GM12878 (cell line): ENCODE measurements around the gene ABCC4. TPM values are rescaled to one million over a fixed set of nuclear protein-coding genes. Genes with fewer than 3 reads are reported as not detected.

Experiments used
- ATAC-seq: fragments of 200-7000 bp; cut with Tn5 transposase; 3 replicates; pipeline ENCODE4 v1.9.1; 2020; ENCODE audit warnings: mild to moderate bottlenecking, moderate library complexity
- BruUV-seq: library from RNA; stranded (reverse); fragments of 400-500 nt; replicated peaks from 2 replicates; lab custom pipeline; 2021; lab: Mats Ljungman, UMichigan
- CTCF ChIA-PET: fragments of 300-600 bp; sonication (Branson Sonifier 250); formaldehyde crosslinking; extraction: SDS; loops from one replicate; lab custom pipeline; 2021; ENCODE audit warnings: inconsistent platforms; lab: Yijun Ruan, JAX
- POLR2A ChIA-PET: fragments of 350-600 bp; formaldehyde crosslinking; extraction: SDS; loops from one replicate; lab custom pipeline; 2021; ENCODE audit warnings: inconsistent platforms; lab: Charles Lee
- RAD21 ChIA-PET: fragments of 300-600 bp; sonication (Branson Sonifier 250); formaldehyde crosslinking; loops from one replicate; lab custom pipeline; 2023; ENCODE audit warnings: antibody characterized with exemption; ENCODE audit not compliant: unreplicated experiment; lab: Charles Lee
- SMC1A ChIA-PET: fragments of 300-600 bp; sonication (Branson Sonifier 250); formaldehyde crosslinking; loops from one replicate; lab custom pipeline; 2023; ENCODE audit not compliant: unreplicated experiment, uncharacterized antibody; lab: Charles Lee
- DNase-seq: peaks from one replicate; pipeline ENCODE4 v3.0.0-alpha.2; 2011; ENCODE audit warnings: low read depth, low spot score
- FAIRE-seq: peaks from 3 replicates; lab custom pipeline; 2011; peaks lifted over from hg19 to GRCh38; lab: Jason Lieb, UNC
- H2AFZ ChIP-seq: 2 replicates; pipeline ENCODE4 v1.6.0; 2011; ENCODE audit warnings: low read depth, low read length, control low read depth; ENCODE audit not compliant: control insufficient read depth
- H3K27ac ChIP-seq: 2 replicates; pipeline ENCODE4 v1.5.1; 2011; ENCODE audit warnings: control low read depth; ENCODE audit not compliant: control insufficient read depth, insufficient read depth
- H3K27me3 ChIP-seq, 2 experiments: replicated peaks in 1 of 2; 2 replicates each; pipeline versions ENCODE4 v1.6.0 to v1.6.1; 2011; ENCODE audit warnings: low read length in 1 of 2; ENCODE audit not compliant: control insufficient read depth in 2 of 2, insufficient read depth in 2 of 2
- H3K36me3 ChIP-seq, 2 experiments: 2 replicates each; pipeline ENCODE4 v1.5.1; 2011; ENCODE audit warnings: low read length in 1 of 2; ENCODE audit not compliant: control insufficient read depth in 2 of 2, insufficient read depth in 2 of 2
- H3K4me1 ChIP-seq: 2 replicates; pipeline ENCODE4 v1.6.1; 2011; ENCODE audit warnings: mild to moderate bottlenecking, low read length, moderate library complexity, mixed read lengths; ENCODE audit not compliant: control insufficient read depth, insufficient read depth
- H3K4me2 ChIP-seq: 2 replicates; pipeline ENCODE4 v1.6.0; 2011; ENCODE audit warnings: control low read depth; ENCODE audit not compliant: control insufficient read depth, insufficient read depth
- H3K4me3 ChIP-seq: fragments of 200-600 bp; sonication (generic); 2 replicates; pipeline ENCODE4 v1.5.1; 2016
- H3K79me2 ChIP-seq: 2 replicates; pipeline ENCODE4 v1.6.0; 2011; ENCODE audit warnings: low read length; ENCODE audit not compliant: control insufficient read depth, insufficient read depth
- H3K9ac ChIP-seq: 2 replicates; pipeline ENCODE4 v1.8.0; 2011; ENCODE audit warnings: low read length, control low read depth, mixed read lengths; ENCODE audit not compliant: control insufficient read depth, insufficient read depth
- H3K9me3 ChIP-seq: replicated peaks from 3 replicates; pipeline ENCODE4 v1.5.1; 2011; ENCODE audit warnings: mild to moderate bottlenecking, low read length; ENCODE audit not compliant: control insufficient read depth, insufficient read depth
- H4K20me1 ChIP-seq: 2 replicates; pipeline ENCODE4 v1.6.0; 2011; ENCODE audit not compliant: control insufficient read depth, insufficient read depth
- CREB1 ChIP-seq: IDR thresholded peaks from 2 replicates; pipeline ENCODE4 v1.6.1; 2012; ENCODE audit warnings: low read depth, mild to moderate bottlenecking, inconsistent platforms
- E2F4 ChIP-seq: IDR thresholded peaks from 2 replicates; pipeline ENCODE4 v1.6.1; 2012; ENCODE audit warnings: low read depth, low read length, improper control_type of control experiment
- E2F8 ChIP-seq: fragments of 450-650 bp; IDR thresholded peaks from 2 replicates; pipeline ENCODE4 v1.6.1; 2018; ENCODE audit warnings: mild to moderate bottlenecking, low read depth, moderate library complexity; ENCODE audit not compliant: partially characterized antibody
- FOXM1 ChIP-seq: IDR thresholded peaks from 2 replicates; pipeline ENCODE4 v1.6.1; 2012; ENCODE audit warnings: low read depth, mild to moderate bottlenecking, inconsistent platforms, low read length, moderate library complexity
- HDGF ChIP-seq: fragments of 450-650 bp; IDR thresholded peaks from 2 replicates; pipeline ENCODE4 v1.6.1; 2016; ENCODE audit warnings: antibody characterized with exemption
- KAT2A ChIP-seq: conservative IDR thresholded peaks from 2 replicates; pipeline ENCODE4 v1.6.1; 2011; ENCODE audit warnings: low read depth, low read length; ENCODE audit not compliant: control insufficient read depth
- KDM1A ChIP-seq: fragments of 200-600 bp; sonication (generic); IDR thresholded peaks from 2 replicates; pipeline ENCODE4 v1.6.1; 2016; ENCODE audit warnings: borderline replicate concordance
- NR2C1 ChIP-seq: fragments of 450-650 bp; IDR thresholded peaks from 2 replicates; pipeline ENCODE4 v1.6.1; 2017; ENCODE audit warnings: antibody characterized with exemption, mild to moderate bottlenecking, moderate library complexity
- POLR2AphosphoS5 ChIP-seq: IDR thresholded peaks from 2 replicates; pipeline ENCODE4 v1.6.1; 2011; ENCODE audit warnings: mild to moderate bottlenecking, low read length, inconsistent platforms
- RB1 ChIP-seq: fragments of 450-650 bp; formaldehyde crosslinking; IDR thresholded peaks from 2 replicates; pipeline ENCODE4 v1.6.1; 2017; ENCODE audit warnings: mild to moderate bottlenecking, borderline replicate concordance
- RCOR1 ChIP-seq: conservative IDR thresholded peaks from 2 replicates; pipeline ENCODE4 v1.6.1; 2012; ENCODE audit warnings: low read depth, low read length, improper control_type of control experiment
- RELA ChIP-seq: fragments of 450-650 bp; IDR thresholded peaks from 2 replicates; pipeline ENCODE4 v1.8.0; 2014; ENCODE audit warnings: borderline replicate concordance; ENCODE audit not compliant: partially characterized antibody
- TCF3 ChIP-seq: IDR thresholded peaks from 2 replicates; pipeline ENCODE4 v1.6.1; 2012; ENCODE audit warnings: low read depth, mild to moderate bottlenecking, low read length, borderline replicate concordance; ENCODE audit not compliant: insufficient read depth
- ZNF274 ChIP-seq: IDR thresholded peaks from one replicate; pipeline ENCODE4 v1.8.0; 2011; ENCODE audit not compliant: insufficient read length, insufficient read depth
- ZNF687 ChIP-seq: fragments of 450-650 bp; IDR thresholded peaks from 2 replicates; pipeline ENCODE4 v1.6.1; 2017; ENCODE audit warnings: mild to moderate bottlenecking, moderate library complexity
- ZSCAN29 ChIP-seq: fragments of 450-650 bp; IDR thresholded peaks from 2 replicates; pipeline ENCODE4 v1.6.1; 2017; ENCODE audit warnings: mild to moderate bottlenecking, moderate library complexity
- WGBS: methylation state at CpG from one replicate; pipeline ENCODE4 v1.1.6; 2016; ENCODE audit warnings: low lambda C conversion rate; ENCODE audit not compliant: insufficient replicate concordance, insufficient coverage; ENCODE audit errors: missing lambda C conversion rate; 5-methylcytosine and 5-hydroxymethylcytosine counted together
- in situ Hi-C: fragments of 300-500 bp; cut with MboI; formaldehyde crosslinking; loops from 9 replicates; pipeline ENCODE4 v1.14.3; 2018; ENCODE audit warnings: mixed read lengths
- intact Hi-C: fragments of 100-400 bp; cut with micrococcal nuclease; formaldehyde crosslinking; loops from one replicate; pipeline ENCODE4 v1.14.2; 2022; ENCODE audit not compliant: unreplicated experiment
- polyA plus RNA-seq, 11 experiments: library from polyadenylated mRNA; depleted of rRNA in 4 of 11; unstranded in 6 of 11; stranded (reverse) in 5 of 11; fragments of >200 nt; fragmentation: Nextera tagmentation in 4 of 11; fragmentation: Illumina TruSeq in 1 of 11; extraction: Ambion mirVana in 4 of 11; extraction: Trizol in 1 of 11; gene quantifications; 1 replicate in 1 of 11; 2 replicates in 10 of 11; pipeline versions ENCODE4 v1.2.1 to v1.2.3, GENCODE V29; 2011 to 2016; ENCODE audit warnings: inconsistent platforms in 2 of 11, missing spikeins in 2 of 11, low read depth in 1 of 11
- total RNA-seq, 4 experiments: library from RNA; depleted of rRNA in 3 of 4; stranded (reverse); fragments of >200 nt in 3 of 4; fragmentation: Illumina TruSeq in 1 of 4; extraction: Trizol in 1 of 4; gene quantifications; 2 replicates each; pipeline versions ENCODE4 v1.2.1 to v1.2.3, GENCODE V29; 2013 to 2021

Gene ABCC4
- total and polyA plus RNA-seq, 10 of the 15 experiments (the other 5 are each of a cell fraction or from before 2014, with no cell fraction given): 7.2 to 44.4 (median 24.1) TPM

GRCh38 chr13:95003019-95003813 lies 298.0 kb downstream of the ABCC4 start:
- H3K79me2 ChIP-seq: no peaks in the 10 kb centered on the region
- DNase-seq: no peak
- H3K36me3 ChIP-seq: no peaks in the 10 kb centered on the region
- ATAC-seq: no peak; the same call in 2 of the 3 replicates
- H3K9me3 ChIP-seq: no peaks in the 10 kb centered on the region
- SMC1A ChIA-PET: no interaction called here
- no peak overlapping the region for H3K9ac ChIP-seq
- BruUV-seq: no TSS peak
- FAIRE-seq: no peak
- POLR2A ChIA-PET: no interaction called here
- CTCF ChIA-PET: no interaction called here
- RAD21 ChIA-PET: no interaction called here
- no peak overlapping the region for H3K4me2 ChIP-seq
- no peak overlapping the region for H3K4me3 ChIP-seq
- H4K20me1 ChIP-seq: no peaks in the 10 kb centered on the region
- intact Hi-C loops: no loop called here
- in situ Hi-C loops: no loop called here
- H2AFZ ChIP-seq: no peak overlapping the region
- no peak overlapping the region for H3K27ac ChIP-seq
- no peak for TF ChIP-seq RELA
- no peak for TF ChIP-seq ZNF274
- no peak for TF ChIP-seq CREB1
- TF ChIP-seq ZSCAN29: no peak
- TF ChIP-seq TCF3: no peak
- TF ChIP-seq E2F8: no peak
- TF ChIP-seq HDGF: no peak
- no peak for TF ChIP-seq E2F4
- TF ChIP-seq RCOR1: no peak
- TF ChIP-seq ZNF687: no peak
- TF ChIP-seq KAT2A: no peak
- no peak for TF ChIP-seq FOXM1
- no peak for TF ChIP-seq KDM1A
- no peak for TF ChIP-seq POLR2AphosphoS5
- TF ChIP-seq NR2C1: no peak
- no peak for TF ChIP-seq RB1
- TF ChIP-seq, all 136 proteins: peak for 0
- H3K27me3 ChIP-seq: no peaks in the 10 kb centered on the region
- no peaks in the 10 kb centered on the region for H3K4me1 ChIP-seq
- WGBS: 47% methylated on average over 30 of the region's 41 CpGs
